GM19372 (cell line): ENCODE data around the gene HRH3.

Experiments used
- ATAC-seq: cut with Tn5 transposase; IDR thresholded peaks from one replicate; pipeline ENCODE4 v1.9.1; 2021; ENCODE audit warnings: mild to moderate bottlenecking, low read depth, moderate library complexity; ENCODE audit not compliant: unreplicated experiment

Gene HRH3

GRCh38 chr20:62245911-62246280 is 25.8 kb upstream of the HRH3 start:
- ATAC-seq, result no peak

- no peak for ATAC-seq
These were observed 24.6 kb upstream of the HRH3 start for GRCh38 chr20:62244644-62245108.

- no peak for ATAC-seq
These were observed 23.9 kb upstream of the HRH3 start for GRCh38 chr20:62243906-62244515.

- ATAC-seq, result no peak
These were observed 23.0 kb upstream of the HRH3 start for GRCh38 chr20:62243106-62243505.

- no peak for ATAC-seq
These were observed 22.1 kb upstream of the HRH3 start for GRCh38 chr20:62242176-62242575.

GRCh38 chr20:62241506-62241905 is 21.4 kb upstream of the HRH3 start:
- no peak for ATAC-seq

- ATAC-seq, result no peak
These were observed 20.1 kb upstream of the HRH3 start for GRCh38 chr20:62240020-62240685.

- ATAC-seq, result no peak
These were observed 19.3 kb upstream of the HRH3 start for GRCh38 chr20:62239278-62239879.

- ATAC-seq, result no peak
These were observed 18.6 kb upstream of the HRH3 start for GRCh38 chr20:62238569-62239277.

GRCh38 chr20:62237801-62238568 is 17.9 kb upstream of the HRH3 start, which contains the start of gene OSBPL2:
TSS of gene OSBPL2 (plus strand) at chr20:62238521. CDS start at chr20:62256185, 17,664 bp downstream.
- ATAC-seq, result peak; percentile 89

GRCh38 chr20:62237514-62237800 is 17.4 kb upstream of the HRH3 start:
- no peak for ATAC-seq

- no peak for ATAC-seq
These were observed 16.9 kb upstream of the HRH3 start for GRCh38 chr20:62236766-62237513.

GRCh38 chr20:62236200-62236599 is 16.1 kb upstream of the HRH3 start:
- no peak for ATAC-seq

- no peak for ATAC-seq
These were observed 15.7 kb upstream of the HRH3 start for GRCh38 chr20:62235777-62236157.

- ATAC-seq, result no peak
These were observed 15.1 kb upstream of the HRH3 start for GRCh38 chr20:62235001-62235776.

GRCh38 chr20:62234339-62234738 is 14.3 kb upstream of the HRH3 start:
- ATAC-seq, result no peak

- ATAC-seq, result no peak
These were observed 13.6 kb upstream of the HRH3 start for GRCh38 chr20:62233684-62234083.

- no peak for ATAC-seq
These were observed 12.9 kb upstream of the HRH3 start for GRCh38 chr20:62232770-62233645.
